ENCODE results near the gene CCDC179. TPM values are rescaled to one million over a fixed set of nuclear protein-coding genes. Genes with fewer than 3 reads are reported as not detected.

The CCDC179 gene
- not detected in 2 replicates for total RNA-seq

DNA sequence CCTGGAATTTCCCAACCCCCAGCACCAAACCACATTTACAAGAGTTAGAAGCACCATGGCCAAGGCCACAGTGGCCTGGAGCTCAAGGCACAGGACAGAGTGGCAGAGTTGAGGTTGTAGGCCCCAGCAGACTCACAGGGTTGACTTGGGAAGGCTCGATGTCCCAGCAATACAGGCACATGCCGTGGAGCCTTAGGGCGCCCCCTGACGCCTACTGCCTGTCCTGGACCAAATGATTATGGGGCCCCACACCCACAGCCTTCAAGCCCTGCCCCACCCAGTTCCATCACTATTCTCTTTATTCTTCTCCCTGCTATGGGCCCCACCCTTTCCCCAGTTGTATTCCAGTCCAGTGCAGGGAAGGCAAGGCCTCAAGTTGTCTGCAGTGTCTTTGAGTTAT, at the start of gene CCDC179:
Gene CCDC179 (minus strand): TSS at position 234 of the 400 bp plus-strand sequence. CDS start 53 bp downstream, at position 181.
- DNase-seq (ENCODE audit: low read depth) = no peak

DNA sequence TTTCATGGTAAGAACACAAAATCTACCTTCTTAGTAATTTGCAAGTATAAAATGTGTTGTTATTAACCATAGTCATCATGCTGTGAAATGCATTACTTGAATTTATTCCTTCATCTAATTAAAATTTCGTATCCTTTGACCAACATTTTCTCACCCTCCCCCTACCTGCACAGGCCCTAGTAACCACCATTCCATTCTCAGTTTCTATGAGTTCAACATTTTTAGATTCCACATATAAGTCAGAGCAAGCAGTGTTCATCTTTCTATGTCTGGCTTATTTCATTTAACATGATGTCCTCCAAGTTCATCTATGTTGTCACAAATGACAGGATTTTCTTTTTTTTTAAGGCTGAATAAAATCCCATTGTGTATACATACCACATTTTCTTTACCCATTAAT, 43.5 kb upstream of the CCDC179 start:
- no peak for DNase-seq (ENCODE audit: low read depth)

DNA sequence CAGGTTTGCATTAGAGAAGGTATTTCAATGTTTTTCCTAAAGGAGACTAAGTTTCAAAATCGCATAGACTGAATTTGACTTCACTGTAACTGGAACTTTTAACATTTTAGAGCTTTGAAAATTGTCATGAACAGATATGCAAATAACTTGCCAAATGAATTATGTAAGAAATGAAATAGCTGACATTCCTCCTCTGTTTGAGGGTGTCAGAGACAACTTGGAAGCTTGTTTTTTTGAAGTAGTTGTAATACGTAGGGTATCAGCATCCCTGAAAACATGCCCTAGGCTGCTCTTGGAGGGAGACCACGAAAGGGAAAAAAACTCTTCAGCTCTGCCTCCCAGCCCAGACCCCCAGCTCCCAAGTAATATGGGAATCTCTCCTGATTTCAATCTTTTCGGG, 41.3 kb upstream of the CCDC179 start:
- no peak for DNase-seq (ENCODE audit: low read depth)

DNA sequence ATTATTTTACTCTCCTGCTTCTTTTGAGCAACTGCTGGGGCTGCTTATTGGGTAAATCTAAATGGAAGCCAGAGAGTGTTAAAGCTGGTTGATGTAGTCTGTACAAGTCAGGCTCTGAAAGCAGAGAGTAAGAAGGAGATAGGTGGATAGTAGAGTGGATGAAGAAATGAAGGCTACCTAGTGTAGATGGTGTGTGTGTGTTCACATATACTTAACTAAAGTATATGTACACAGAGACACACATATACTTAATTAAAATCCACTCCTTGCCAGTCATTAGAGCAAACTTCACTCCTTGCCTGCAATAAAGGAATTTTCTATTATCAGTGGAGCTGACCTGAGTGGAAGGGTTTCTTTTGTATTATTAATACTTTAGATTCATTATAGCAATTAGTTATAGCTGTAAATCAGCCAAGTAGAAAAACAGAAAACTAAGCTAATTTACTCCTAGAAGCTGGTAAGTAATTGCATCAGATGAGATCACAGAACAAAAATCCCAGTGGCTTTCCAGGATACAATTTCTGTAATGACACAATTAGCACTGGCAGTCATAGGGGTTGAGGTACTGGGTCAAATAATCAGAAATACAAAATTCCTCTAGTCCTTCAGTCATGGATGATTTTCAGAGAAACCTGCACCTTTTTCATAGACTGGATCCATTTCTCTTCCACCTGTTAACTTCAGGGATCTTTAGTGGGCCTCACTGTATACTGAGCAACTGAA, 40.7 kb upstream of the CCDC179 start:
- DNase-seq (ENCODE audit: low read depth) = no peak

DNA sequence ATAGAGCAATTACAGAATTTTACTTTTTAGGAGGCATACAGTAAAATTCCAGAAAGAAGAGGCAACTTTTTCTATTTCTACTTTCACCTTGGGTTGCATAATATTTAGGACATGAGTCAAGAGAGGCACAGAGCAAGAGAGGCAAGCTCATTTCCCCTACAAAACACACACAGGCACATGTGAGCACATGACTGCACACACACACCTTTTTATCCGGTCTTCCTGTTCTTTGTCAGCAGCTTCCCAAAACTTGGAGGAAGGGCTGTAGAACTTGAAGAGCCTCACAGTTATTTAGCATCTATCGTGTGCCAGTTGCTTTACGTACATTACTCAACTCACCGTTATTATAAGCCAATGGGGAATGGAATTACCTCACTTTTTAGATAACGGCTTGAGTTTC, 37.8 kb upstream of the CCDC179 start:
- DNase-seq (ENCODE audit: low read depth) = no peak

DNA sequence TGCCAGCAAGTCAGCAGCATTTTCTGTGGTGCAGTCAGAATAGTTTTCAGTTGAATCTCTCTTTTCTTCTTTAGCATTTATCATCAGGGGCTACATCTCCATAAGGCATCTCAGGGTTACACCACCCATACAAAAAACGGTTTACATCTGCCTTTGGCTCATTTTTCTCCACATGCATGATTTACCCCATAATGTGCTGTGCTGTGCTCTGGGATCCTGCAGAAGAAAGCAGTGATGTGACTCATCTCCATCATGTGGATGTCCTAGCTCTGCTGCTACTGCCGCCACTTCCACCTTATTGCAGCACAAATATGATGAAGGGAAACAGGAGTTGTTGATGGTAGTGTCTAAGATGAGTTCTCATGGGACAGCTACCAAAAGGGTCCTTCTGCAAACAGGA, 30.0 kb upstream of the CCDC179 start:
- no peak for DNase-seq (ENCODE audit: low read depth)

DNA sequence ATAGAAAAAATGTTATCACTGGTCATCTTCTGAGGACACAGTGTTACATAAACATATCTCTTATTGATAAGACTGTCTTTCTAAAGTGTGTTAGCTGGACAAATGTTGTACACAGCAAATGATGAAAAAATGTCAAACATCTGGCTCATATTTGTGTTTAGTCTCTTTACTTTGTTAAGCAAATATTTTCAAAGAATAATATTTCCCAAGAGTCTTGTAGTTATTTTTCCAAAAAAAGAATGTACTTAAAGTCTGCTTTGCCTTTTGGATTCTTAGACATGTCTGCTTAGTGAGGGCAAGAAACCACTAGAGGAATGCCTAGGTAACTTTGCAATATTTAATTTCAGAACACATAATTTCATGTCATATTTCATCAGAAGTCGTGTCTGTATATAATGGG, 23.9 kb upstream of the CCDC179 start:
- no peak for DNase-seq (ENCODE audit: low read depth)

DNA sequence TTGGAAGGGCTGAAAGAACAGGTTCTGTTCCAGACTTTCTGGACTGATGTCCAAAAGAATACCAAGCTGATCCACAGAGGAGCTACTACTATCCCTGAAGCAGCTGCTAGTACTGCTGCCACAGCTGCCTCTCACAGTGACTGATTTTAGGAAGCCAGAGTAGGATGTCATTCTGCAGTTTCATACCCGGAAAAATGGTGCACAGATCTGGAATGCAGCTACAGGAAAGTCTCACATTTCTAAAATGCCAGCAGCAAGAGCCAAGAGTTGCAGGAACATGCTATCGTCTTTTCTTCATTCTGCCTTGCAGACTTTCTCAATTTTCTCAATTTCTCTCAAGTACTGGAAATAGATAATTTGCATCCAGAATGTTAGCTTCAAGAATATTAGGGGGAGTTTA, 19.4 kb upstream of the CCDC179 start:
- peak; percentile 18 for DNase-seq (ENCODE audit: low read depth)

DNA sequence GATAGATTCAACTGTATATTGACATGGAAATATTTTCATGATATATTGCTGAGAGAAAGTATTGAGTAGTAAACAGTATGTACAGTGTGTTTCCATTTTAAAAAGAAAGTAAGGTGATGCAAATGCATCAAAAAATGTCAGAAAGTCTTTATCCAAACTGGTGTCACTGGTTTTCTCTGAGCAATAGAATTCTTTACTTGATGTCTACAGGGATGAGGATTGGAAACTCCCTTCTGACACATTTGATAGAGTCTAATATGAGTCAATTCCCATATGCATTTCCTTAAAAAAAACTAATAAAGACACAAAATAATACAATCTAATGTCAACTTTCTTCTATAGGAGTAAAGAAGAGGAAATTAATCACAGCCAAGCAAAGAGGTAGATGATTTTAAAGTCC, 18.3 kb upstream of the CCDC179 start:
- DNase-seq (ENCODE audit: low read depth) = no peak

DNA sequence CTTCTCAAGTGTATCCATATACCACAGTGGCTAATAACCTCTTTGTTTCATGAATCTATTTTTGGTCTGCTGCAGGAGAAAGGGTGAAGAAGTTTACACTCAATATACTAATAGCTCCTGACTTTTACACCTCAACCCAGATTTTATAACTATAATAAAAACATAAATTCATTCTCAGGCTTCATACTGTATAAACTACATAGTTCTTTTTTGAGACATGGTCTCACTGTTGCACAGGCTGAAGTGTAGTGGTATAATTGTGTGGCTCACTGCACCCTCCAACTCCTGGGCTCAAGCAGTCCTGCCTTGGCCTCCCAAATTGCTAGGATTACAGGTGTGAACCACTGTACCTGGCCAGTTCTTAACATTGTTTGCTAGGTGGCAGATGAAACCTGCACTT, 17.8 kb upstream of the CCDC179 start:
- DNase-seq (ENCODE audit: low read depth) = no peak

DNA sequence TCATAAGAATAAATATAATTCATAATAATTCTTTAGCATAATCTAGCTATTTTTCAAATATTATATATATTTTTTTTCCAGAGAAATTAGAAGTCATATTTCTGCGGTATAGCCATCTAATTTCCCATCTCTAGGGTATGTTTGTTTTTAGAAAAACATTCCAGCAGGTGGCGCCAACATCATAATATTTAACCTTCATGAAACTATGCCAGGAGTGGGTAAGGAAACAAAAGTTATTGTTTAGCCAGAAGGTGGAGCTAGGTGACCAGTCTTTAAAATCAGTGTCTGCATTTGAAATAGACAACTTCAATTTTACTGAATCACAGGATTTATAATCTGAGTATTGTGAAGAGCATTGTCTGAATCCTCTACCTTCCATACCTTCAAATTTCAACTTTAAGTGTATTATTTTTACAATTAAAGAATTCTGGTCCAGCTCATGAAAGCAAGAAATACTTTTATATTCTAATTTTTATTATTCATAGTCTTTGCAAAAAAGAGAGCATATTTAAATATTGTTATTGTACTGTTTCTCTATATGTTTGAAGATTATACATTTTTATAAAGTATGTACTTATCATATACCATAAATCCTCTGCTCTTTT, 15.7 kb upstream of the CCDC179 start:
- peak; percentile 85 for DNase-seq (ENCODE audit: low read depth)

DNA sequence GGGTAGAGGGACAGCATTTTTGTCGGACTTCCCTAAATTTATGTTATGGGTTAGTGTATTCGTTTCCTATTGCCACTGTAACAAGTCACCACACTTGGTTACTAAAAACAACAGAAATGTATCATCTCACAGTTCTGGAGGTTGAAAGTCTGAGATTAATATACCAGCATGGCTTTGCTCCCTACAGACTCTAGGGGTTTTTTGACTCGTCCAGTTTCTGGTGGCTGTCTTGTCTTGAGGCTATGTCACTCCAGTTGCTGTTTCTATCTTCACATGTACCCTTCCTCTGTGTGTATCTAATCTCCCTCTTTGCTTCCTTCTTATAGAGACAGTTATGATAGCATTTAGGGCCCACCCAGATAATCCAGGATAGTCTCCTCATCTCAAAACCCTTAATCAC, 9.1 kb upstream of the CCDC179 start:
- DNase-seq (ENCODE audit: low read depth) = no peak

DNA sequence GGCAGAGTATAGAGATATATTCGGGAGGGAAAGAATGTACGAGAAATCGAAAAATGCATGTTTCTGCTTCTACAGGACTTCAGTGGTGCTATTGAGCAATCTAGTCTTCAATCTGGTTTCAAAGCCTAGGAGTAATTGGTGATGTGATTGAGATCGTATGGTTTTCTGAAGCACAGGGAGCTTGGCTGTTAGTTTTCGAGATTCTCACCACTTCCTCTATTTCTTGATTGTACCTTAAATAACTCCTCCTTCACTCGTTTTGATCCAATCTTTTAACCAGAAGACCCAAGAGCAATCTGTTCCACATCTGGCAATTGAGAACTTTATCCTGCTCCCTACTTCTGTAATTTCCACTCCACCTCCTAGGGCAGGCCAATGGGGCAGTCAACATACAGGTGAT, 518 bp downstream of the CCDC179 start:
- no peak for DNase-seq (ENCODE audit: low read depth)

DNA sequence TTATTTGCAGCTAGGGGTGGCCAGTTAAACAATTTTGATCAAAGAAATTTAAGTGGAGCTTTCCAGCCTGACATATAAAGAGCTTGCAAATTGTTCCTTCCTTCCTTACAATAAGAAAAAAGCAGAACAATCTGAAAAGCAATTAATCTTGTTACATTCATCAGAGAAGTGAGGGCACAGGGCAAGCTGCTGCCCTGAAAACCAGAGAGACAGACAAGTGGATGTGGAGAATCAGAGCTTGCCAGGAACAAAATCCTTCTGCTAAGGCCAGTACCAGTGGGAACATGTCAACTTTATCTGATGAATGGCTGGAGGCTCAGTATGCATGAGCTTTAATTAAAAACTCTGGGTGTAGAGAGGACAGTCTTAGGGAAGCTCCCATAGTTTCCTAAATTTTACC, 8.8 kb downstream of the CCDC179 start:
- DNase-seq (ENCODE audit: low read depth) = no peak

DNA sequence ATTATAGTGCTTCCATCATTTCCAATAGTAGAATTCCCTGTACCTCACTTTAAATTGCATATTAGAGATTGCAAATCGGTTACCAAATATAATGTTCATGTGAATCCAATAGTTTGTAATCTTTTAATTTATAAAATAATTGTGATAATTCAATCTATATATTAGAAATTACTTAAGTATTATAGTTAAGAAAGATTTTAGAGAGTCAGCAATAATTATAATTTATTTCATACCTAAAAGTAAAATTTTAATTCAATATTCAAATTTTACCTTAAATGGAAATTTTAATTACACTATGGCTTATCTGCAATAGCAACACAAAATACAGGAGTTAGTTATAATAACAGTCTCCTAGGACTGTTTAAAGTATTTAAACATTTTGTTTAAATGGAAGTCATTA, 13.5 kb downstream of the CCDC179 start:
- no peak for DNase-seq (ENCODE audit: low read depth)

DNA sequence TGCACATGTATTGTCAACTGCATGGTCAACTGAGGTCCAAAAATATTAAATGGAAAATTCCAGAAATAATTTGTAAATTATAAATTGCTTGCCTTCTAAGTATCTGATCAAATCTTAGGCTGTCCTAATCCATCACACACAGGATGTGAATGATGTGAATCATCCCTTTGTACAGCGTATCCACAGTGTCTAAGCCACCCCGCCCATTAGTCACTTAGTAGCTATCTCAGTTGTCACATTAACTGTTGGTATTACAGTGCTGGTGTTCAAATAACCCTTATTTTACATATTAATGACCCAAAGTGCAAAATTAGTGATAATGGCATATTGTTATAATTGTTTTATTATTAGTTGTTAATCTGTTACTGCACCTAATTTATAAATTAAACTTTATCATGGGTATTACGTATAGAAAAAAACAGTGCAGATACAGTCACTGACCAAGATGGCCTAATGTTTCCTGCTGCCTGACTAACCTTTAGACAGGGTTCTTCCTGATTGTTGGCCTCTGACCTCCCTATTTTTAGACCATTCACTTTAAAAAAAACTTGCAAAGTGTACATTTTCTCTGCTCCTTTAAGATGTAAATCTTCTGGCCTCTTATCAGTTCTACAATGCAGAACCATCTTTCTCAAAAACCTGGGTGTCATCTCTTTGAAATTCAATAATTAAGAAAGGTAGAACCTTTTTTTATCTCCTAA, 27.8 kb downstream of the CCDC179 start:
- DNase-seq (ENCODE audit: low read depth) = peak; percentile 16

DNA sequence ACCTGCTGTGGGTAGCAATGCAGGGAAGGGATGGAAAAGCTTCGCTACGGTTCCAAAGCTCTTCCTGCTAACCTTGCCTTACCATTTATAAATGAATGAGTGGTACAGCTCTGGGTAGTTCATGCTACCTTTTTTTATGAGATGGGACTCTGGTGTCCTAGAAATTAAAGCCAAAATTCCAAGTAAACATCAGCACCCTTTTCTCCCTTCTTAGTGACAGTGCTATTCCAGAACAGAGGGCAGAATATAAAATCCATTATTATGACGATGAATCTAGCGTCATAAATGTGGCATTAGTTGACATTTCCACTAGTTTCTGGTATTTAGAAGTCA, 30.2 kb downstream of the CCDC179 start:
- DNase-seq (ENCODE audit: low read depth) = no peak

DNA sequence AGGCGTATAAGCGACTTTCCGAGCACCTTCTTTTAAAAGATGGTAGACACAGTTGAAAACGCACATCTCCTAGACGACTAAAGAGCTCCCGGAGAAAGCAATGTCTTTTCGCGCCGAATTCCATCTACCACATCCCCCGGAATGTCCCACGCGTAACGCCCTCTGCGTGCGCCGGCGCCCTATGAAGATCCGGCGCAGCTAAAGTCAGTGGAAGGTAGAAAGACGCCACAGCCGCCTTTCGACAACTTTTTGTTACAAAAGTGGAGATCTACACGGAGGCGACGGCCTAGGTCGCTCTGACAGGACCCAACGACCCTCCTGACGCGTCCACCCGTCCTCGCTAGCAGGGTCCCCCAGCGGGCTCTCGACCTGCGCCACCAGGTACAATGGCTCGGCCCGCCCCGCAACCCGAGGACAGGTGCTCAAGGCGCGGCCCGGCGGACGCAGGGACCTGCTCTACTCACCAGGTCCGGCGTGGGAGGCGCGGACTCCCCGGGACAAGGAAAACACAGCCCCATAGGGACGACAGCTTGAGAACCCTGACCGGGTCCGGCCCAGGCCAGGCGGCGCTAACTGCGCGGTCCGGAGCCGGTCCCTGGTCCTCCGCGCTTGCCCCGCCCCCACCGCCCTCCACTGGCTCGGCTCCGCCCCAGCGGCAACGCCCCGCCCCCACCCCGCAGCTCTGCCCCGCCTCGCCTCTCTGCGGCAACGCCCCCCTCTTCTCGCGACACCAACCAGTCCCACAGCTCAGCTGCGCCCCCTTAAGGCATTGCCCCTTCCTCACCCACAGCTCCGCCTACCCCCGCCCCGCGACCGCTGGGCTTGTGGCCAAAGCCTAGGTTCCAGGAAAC, 30.8 kb downstream of the CCDC179 start, which contains the start of gene SVIP:
Gene SVIP (minus strand): TSS at position 571 of the 851 bp plus-strand sequence. CDS start 53 bp downstream, at position 518.
- DNase-seq (ENCODE audit: low read depth) = peak; percentile 81

DNA sequence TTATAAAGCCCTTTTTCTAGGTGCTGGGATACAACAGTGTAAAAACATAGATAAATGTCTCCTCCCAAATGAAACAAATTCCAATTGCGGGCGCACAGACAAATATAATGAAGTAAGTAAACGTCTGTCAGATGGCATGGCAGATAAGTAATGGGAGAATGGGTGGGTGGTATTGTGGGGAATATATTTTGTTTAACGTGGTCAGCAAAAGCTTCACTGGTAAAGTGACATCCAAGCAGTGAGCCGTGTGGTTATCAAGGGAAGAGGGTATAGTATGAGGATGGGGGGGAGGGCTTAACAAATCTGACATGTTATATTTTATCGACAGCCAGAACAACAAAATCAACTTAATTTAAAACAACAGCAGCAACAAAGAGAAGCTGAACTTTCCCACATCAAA, 31.9 kb downstream of the CCDC179 start:
- no peak for DNase-seq (ENCODE audit: low read depth)

DNA sequence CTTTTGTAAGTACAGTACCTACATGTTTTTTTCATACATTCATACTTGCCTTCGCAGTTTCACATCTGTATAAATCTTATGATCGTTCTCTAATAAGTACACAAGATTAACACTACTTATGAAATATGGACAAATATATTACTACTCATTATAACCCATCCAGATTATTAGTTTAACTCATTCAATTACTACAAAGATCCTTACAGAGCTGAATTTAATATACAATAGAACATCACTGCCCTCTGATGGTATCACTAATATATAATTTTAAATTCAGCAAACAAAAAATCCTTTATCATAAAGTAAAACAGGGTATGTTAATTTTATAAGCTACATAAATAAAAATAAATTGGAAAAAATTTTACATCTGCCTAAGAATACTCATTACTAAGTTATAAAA, 38.1 kb downstream of the CCDC179 start:
- DNase-seq (ENCODE audit: low read depth) = no peak

DNA sequence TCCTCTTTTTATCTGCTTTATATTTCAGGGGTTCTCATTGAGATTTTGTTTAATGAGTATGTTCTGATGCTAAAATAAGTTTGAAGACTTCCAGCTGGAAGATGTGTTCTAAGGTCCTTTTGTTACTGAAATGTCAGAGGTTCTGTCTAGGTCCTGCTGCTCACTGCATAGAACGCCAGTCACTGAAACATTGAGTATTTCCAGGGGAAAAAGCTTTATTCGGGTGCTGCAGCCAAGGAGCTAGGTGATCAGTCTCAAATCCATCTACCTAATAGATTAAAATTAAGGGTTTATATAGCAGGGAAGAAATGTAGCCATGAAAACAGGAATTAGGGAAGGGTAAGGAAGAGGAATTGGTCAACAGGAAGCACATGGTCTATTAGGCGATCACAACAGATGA, 50.4 kb downstream of the CCDC179 start:
- DNase-seq (ENCODE audit: low read depth) = no peak

DNA sequence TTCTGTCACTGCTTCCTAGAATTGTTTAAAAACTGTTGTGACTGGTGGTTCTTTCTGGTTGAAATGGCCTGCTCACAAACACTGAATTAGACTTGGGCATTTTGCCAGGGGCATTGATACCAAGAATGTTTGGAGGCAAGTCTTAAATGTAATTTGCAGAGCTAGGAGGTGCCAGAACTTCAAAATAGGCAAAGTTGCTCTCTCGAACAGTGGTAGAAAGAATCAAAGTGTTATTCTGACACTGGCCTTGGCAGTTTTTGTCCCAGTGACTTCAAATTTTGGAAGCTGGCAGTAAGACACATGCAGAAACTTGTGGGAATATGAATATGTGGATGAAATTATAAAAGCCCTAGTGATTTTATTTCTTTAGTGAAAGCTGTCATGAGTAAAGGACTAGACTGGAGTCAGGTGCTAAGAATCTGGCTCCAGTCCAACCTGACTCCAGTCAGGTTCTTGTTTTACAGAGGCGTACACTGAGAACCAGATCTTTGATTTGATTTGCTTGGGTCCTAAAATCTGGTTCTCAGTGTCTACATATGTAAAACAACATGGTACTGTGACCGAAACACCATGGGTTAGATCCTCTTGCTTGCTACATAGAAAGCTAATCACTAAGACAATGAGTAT, 51.6 kb downstream of the CCDC179 start:
- DNase-seq (ENCODE audit: low read depth) = no peak
